Measurements from ENCODE around the gene IL6R. TPM values are rescaled to one million over a fixed set of nuclear protein-coding genes. Genes with fewer than 3 reads are reported as not detected.
A peak's percentile ranks its signal among the peaks of the same experiment; 100 is the strongest.
"Not testable (repeated sequence)": the region's sequence is repeated elsewhere in the genome, so short reads cannot be mapped to it uniquely, and the experiment has no call there.

IL6R gene
- total RNA-seq: under 1 TPM; 0.16 to 0.53 TPM

- ChIA-PET CTCF (interaction anchor here (0.7 to 3.8 kb wide), 7 partner anchors 13 to 74 kb away, joined by 3 to 21 read pairs (median 5); no protein-coding TSS in a partner anchor), POLR2A (no interaction called here)
- Mint-ChIP-seq H3K27ac (peak within 1 kb of the TSS; percentile 39), H3K9me3 (ENCODE audit: insufficient read depth) (no peaks in the 10 kb centered on the region), H3K27me3 (ENCODE audit: low read depth) (peaks cover 33% of the 10 kb centered on the region), H3K4me1 (ENCODE audit: low read depth) (peaks cover 78% of the 10 kb centered on the region), H3K36me3 (ENCODE audit: low read depth) (no peaks in the 10 kb centered on the region), H3K4me3 (peak within 1 kb of the TSS; percentile 57)
- DNase-seq (peak; percentile 72), ATAC-seq (peak; percentile 66)
These were observed at the start of gene IL6R for GRCh38 chr1:154404984-154405746. Gene IL6R (plus strand): TSS chr1:154405343. CDS start chr1:154405630, 287 bp downstream.

DNA sequence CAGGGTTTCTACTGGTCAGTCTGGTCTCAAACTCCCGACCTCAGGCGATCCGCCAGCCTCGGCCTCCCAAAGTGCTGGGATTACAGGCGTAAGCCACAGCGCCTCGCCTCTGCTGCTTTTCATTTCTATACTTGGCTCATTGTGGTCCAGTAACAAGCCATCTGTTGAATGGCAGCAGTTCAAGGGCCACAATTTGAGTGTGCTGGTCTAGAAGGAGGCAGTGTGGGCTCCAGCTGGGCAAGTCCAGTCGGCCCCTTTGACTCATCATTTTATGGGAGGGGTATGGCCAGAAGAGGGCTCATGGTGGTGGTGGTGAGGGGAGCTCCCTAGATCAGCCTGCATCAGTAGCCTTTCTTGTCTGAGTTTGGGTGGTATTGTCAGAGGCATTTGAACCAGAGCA, 46.6 kb upstream of the IL6R start:
- H3K9me3 Mint-ChIP-seq (ENCODE audit: insufficient read depth): no peaks in the 10 kb centered on the region
- peaks cover 6% of the 10 kb centered on the region for H3K4me1 Mint-ChIP-seq (ENCODE audit: low read depth)
- ATAC-seq (no peak), DNase-seq (no peak)
- peaks cover 18% of the 10 kb centered on the region for H3K27me3 Mint-ChIP-seq (ENCODE audit: low read depth)
- ChIA-PET CTCF (no interaction called here), POLR2A (no interaction called here)
- H3K36me3 Mint-ChIP-seq (ENCODE audit: low read depth): no peaks in the 10 kb centered on the region
- H3K4me3 Mint-ChIP-seq: no peak overlapping the region
- H3K27ac Mint-ChIP-seq: no peak overlapping the region

DNA sequence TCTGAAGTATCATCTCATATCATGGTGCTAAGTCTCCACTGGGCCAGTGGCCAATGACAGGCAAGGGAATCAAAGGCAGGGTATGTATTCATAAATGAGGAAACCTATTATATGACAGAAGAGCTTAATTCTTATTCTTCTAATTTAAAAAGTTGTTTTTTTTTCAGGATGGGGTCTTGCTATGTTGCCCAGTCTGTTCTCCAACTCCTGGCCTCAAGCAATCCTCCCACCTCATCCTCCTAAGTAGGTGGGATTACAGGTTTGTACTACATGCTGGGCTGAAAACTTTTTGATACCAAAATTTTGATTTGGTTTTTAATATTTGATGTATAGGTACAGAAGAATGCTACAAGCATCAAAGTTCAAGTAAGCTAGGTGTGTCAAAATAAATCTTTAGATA, 44.9 kb upstream of the IL6R start:
- ChIA-PET CTCF (no interaction called here), POLR2A (no interaction called here)
- Mint-ChIP-seq H3K27me3 (ENCODE audit: low read depth) (peaks cover 5% of the 10 kb centered on the region), H3K9me3 (ENCODE audit: insufficient read depth) (no peaks in the 10 kb centered on the region), H3K4me1 (ENCODE audit: low read depth) (no peaks in the 10 kb centered on the region), H3K4me3 (no peak overlapping the region), H3K27ac (no peak overlapping the region), H3K36me3 (ENCODE audit: low read depth) (no peaks in the 10 kb centered on the region)
- ATAC-seq (no peak), DNase-seq (no peak)

DNA sequence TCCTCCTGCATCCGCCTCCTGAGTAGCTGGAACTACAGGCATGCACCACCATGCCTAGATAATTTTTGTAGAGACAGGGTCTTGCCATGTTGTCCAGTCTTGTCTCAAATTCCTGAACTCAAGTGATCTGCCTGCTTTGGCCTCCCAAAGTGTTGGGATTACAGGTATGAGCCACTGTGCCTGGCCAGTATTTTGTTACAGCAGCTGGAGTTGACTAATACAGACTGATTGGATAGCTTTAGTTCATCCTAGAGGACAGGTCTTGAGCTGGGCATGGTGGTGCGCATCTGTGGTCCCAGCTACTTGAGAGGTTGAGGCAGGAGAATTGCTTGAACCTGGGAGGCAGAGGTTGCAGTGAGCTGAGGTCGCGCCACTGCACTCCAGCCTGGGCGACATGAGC, 44.3 kb upstream of the IL6R start:
- DNase-seq; H3K4me3 Mint-ChIP-seq; H3K27me3 Mint-ChIP-seq (ENCODE audit: low read depth); H3K27ac Mint-ChIP-seq; H3K36me3 Mint-ChIP-seq (ENCODE audit: low read depth); ATAC-seq; POLR2A ChIA-PET; H3K4me1 Mint-ChIP-seq (ENCODE audit: low read depth); H3K9me3 Mint-ChIP-seq (ENCODE audit: insufficient read depth): not testable (repeated sequence)
- CTCF ChIA-PET: interaction anchor here (0.8 to 1.1 kb wide), 2 partner anchors 18 to 35 kb away, joined by 3 to 4 read pairs; no protein-coding TSS in a partner anchor

DNA sequence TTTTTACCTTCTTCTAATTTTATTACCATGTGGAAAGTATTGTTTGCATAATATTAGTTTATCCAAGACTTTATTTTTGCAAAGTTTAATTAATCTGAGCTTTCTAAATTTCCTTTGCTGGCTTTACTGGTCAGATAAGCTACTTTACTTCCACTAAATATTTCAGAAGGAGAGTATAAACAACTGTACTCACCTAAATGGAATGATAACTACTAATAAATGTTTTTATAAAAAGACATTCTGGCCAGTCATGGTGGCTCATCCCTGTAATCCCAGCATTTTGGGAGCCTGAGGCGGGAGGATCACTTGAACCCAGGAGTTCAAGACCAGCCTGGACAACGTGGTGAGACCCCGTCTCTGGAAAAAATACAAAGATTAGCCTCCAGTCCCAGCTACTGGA, 43.8 kb upstream of the IL6R start:
- ATAC-seq (no peak), DNase-seq (no peak)
- Mint-ChIP-seq H3K4me1 (ENCODE audit: low read depth) (no peaks in the 10 kb centered on the region), H3K27ac (no peak overlapping the region), H3K36me3 (ENCODE audit: low read depth) (no peaks in the 10 kb centered on the region), H3K9me3 (ENCODE audit: insufficient read depth) (no peaks in the 10 kb centered on the region), H3K4me3 (no peak overlapping the region), H3K27me3 (ENCODE audit: low read depth) (peaks cover 5% of the 10 kb centered on the region)
- POLR2A ChIA-PET: no interaction called here
- CTCF ChIA-PET: interaction anchor here (0.7 to 1.1 kb wide), 4 partner anchors 16 to 35 kb away, joined by 3 to 4 read pairs (median 3); no protein-coding TSS in a partner anchor

DNA sequence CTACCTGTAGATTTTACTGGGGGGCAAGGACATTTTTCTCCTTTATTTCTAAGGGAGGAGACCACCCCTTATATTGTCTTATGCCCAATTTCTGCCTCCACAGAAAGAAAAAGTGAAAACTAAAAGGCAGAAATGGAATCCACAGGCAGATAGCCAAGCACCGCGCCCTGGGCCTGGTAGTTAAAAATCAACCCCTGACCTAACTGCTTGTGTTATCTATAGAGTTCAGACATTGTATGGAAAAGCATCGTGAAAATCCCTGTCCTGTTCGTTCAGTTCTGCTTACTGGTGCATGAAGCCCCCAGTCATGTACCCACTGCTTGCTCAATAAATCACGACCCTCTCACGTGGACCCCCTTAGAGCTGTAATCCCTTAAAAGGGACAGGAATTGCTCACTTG, 33.7 kb upstream of the IL6R start:
- POLR2A ChIA-PET: no interaction called here
- no peak for ATAC-seq
- Mint-ChIP-seq H3K27me3 (ENCODE audit: low read depth) (no peaks in the 10 kb centered on the region), H3K4me3 (no peak overlapping the region), H3K27ac (no peak overlapping the region), H3K36me3 (ENCODE audit: low read depth) (no peaks in the 10 kb centered on the region), H3K4me1 (ENCODE audit: low read depth) (peaks cover 8% of the 10 kb centered on the region), H3K9me3 (ENCODE audit: insufficient read depth) (no peaks in the 10 kb centered on the region)
- DNase-seq: no peak
- CTCF ChIA-PET: no interaction called here

DNA sequence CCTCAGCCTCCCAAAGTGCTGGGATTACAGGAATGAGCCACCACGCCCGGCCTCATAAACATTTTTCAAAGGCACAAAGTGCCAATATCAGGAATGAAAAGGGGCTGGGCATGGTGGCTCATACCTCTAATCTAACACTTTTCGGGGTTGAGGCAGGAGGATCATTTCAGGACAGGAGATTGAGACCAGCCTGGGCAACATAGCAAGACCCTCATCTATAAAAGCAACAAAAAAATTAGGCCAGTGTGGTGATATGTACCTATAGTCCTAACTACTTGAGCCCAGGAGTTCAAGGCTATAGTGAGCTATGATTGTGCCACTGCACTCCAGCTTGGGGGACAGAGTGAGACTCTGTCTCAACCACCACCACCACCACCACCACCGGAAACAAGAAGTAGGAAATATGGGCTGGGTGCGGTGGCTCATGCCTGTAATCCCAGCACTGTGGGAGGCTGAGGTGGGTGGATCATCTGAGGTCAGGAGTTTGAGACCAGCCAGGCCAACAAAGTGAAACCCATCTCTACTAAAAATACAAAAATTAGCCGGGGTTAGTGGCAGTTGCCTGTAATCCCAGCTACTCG, 31.3 kb upstream of the IL6R start:
- H3K4me3 Mint-ChIP-seq; H3K4me1 Mint-ChIP-seq (ENCODE audit: low read depth); H3K27me3 Mint-ChIP-seq (ENCODE audit: low read depth); POLR2A ChIA-PET; H3K36me3 Mint-ChIP-seq (ENCODE audit: low read depth); H3K27ac Mint-ChIP-seq; H3K9me3 Mint-ChIP-seq (ENCODE audit: insufficient read depth): not testable (repeated sequence)
- CTCF ChIA-PET: interaction anchor here (1.5 kb wide), 1 partner anchor 39 kb away, joined by 3 read pairs; no protein-coding TSS in a partner anchor
- ATAC-seq: peak; percentile 36
- DNase-seq: peak; percentile 27

DNA sequence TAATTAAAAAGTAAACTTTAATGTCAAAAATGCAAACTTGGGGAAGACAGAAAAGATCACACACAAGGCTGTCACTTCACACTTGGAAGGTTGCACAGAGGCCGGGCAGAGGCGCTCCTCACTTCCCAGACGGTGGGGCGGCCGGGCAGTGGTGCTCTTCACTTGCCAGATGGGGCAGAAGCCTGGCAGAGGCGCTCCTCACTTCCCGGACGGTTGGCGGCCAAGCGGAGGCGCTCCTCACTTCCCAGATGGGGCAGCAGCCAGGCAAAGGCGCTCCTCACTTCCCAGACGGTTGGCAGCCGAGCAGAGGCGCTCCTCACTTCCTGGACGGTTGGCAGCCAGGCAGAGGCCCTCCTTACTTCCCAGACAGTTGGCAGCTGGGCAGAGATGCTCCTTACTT, 25.8 kb upstream of the IL6R start:
- CTCF ChIA-PET: no interaction called here
- POLR2A ChIA-PET: no interaction called here
- Mint-ChIP-seq H3K4me3 (no peak overlapping the region), H3K27ac (no peak overlapping the region), H3K4me1 (ENCODE audit: low read depth) (peaks cover 2% of the 10 kb centered on the region), H3K9me3 (ENCODE audit: insufficient read depth) (no peaks in the 10 kb centered on the region), H3K36me3 (ENCODE audit: low read depth) (no peaks in the 10 kb centered on the region), H3K27me3 (ENCODE audit: low read depth) (no peaks in the 10 kb centered on the region)
- DNase-seq (no peak), ATAC-seq (no peak)

DNA sequence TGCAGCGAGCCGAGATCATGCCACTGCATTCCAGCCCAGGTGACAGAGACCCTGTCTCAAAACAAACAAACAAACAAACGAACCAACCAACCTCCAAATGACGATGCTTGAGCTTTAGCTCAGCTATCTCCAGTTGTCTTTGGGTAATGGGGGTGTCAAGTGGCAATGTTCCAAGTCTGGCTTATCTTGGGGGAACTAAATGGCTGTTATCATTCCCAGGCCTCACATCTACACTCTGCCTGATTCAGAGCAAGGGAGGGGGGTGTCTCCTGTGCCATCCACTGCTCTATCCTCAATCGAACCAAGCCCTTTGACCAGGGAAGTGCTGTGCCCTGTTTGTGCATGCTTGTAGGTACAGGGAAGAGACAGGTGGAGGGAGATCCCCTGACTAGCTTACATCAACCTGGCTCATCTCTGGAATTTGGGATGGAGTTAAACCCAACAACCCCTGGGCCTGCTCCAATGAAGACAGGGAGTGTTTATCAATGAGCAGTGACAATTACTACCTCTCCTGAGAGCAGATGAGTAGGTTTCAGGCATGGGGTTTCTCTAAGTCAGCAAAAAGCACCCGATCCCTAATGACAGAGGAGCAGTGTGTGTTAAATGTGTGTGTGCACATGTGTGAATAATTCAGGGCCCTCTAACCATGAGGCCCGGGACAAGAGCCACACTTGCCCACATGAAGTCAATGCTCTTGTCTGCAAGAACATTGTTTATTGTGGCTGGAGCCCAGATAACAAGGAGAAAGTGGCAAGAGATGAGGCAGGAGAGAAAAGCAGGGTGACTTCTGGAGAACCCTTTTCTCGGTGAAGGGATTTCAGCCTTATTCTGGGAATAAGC, 20.3 kb upstream of the IL6R start:
- DNase-seq: no peak
- POLR2A ChIA-PET: interaction anchor here (0.7 to 2.2 kb wide), 3 partner anchors 19 to 165 kb away, joined by 3 to 12 read pairs (median 6); partner anchors contain the start of gene UBAP2L
- Mint-ChIP-seq H3K4me3 (no peak overlapping the region), H3K27ac (peak overlapping the region; percentile 88), H3K27me3 (ENCODE audit: low read depth) (no peaks in the 10 kb centered on the region), H3K4me1 (ENCODE audit: low read depth) (peaks cover 24% of the 10 kb centered on the region), H3K9me3 (ENCODE audit: insufficient read depth) (peaks cover 7% of the 10 kb centered on the region), H3K36me3 (ENCODE audit: low read depth) (peaks cover 5% of the 10 kb centered on the region)
- ATAC-seq: no peak
- CTCF ChIA-PET: interaction anchor here (1.2 to 3.2 kb wide), 3 partner anchors 49 to 788 kb away, joined by 4 to 18 read pairs (median 4); partner anchors contain the start of gene KRTCAP2

DNA sequence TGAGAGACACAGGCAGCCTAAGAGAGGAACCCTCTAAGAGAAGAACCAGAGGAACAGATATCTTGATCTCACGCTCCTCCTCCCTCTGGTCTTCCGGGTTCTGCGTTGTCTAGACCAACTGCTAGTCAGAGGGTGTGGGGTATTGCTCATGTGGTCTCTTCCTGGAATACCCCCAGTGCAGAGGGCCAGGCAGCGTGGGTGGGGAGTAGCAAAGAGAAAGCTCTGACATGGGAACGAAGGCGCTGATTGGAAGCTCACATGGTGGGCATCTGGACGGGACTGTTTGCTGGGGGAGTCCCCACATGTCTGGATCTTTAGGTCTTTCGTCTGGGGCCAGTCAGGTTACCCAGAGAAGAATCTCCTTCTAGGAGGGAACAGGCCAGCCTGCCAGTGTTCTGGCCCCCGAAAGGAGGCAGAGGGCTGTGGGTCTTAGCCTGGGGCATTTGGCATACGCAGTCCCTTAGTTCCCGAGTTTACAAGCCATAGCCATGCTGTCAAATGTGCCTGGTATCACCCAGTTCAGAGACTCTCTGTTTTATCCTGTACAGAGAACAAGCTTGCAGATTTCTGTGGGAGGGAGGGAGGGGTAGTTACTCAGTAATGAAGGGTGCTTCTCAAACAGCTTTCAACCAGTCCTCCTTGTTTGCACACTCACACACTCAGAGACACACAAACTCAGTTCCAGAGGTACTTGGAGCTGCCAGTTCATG, 18.3 kb upstream of the IL6R start:
- POLR2A ChIA-PET: interaction anchor here (0.6 to 2.2 kb wide), 10 partner anchors 11 to 167 kb away, joined by 3 to 12 read pairs (median 4); partner anchors contain the start of gene UBAP2L
- CTCF ChIA-PET: interaction anchor here (0.6 to 3.2 kb wide), 6 partner anchors 16 to 1861 kb away, joined by 3 to 18 read pairs (median 4); partner anchors contain the start of genes KRTCAP2 and PAQR6

DNA sequence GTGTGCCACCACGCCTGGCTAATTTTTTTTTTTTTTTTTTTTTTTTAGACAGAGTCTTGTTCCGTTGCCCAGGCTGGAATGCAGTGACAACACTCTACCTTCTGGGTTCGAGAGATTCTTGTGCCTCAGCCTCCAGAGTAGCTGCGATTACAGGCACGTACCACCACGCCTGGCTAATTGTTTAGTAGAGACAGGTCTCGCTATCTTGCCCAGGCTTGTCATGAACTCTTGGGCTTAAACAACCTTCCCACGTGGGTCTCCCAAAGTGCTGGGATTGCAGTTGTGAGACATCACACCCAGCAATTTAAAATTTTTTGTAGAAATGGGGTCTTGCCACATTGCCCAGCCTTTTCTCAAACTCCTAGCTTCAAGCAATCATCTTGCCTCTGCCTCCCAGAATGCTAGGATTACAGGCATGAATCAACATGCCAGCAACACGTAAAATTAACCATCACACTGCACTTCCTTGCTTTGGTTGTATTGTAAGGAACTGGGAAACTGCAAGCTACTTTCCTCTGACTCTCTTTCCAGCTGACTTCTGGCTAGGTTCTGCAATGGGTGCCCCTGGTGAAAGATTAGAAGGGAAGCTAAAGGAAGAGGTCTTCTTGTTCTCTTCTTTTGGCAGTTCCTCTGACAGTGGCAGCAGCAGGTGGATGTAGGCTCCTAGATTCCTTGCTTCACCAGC, 13.9 kb upstream of the IL6R start:
- H3K4me3 Mint-ChIP-seq: no peak overlapping the region
- POLR2A ChIA-PET: no interaction called here
- no peaks in the 10 kb centered on the region for H3K9me3 Mint-ChIP-seq (ENCODE audit: insufficient read depth)
- DNase-seq (no peak), ATAC-seq (no peak)
- CTCF ChIA-PET: no interaction called here
- H3K4me1 Mint-ChIP-seq (ENCODE audit: low read depth): peaks cover 10% of the 10 kb centered on the region
- peaks cover 8% of the 10 kb centered on the region for H3K27me3 Mint-ChIP-seq (ENCODE audit: low read depth)
- H3K36me3 Mint-ChIP-seq (ENCODE audit: low read depth): peaks cover 2% of the 10 kb centered on the region
- no peak overlapping the region for H3K27ac Mint-ChIP-seq

More for the DNA sequence above, 18.3 kb upstream of the IL6R start:
- DNase-seq: peak; percentile 55
- Mint-ChIP-seq H3K27ac (peak overlapping the region; percentile 88), H3K36me3 (ENCODE audit: low read depth) (peaks cover 5% of the 10 kb centered on the region), H3K4me3 (peak overlapping the region; percentile 51), H3K4me1 (ENCODE audit: low read depth) (peaks cover 26% of the 10 kb centered on the region), H3K9me3 (ENCODE audit: insufficient read depth) (peaks cover 7% of the 10 kb centered on the region), H3K27me3 (ENCODE audit: low read depth) (peaks cover 3% of the 10 kb centered on the region)
- peak; percentile 91 for ATAC-seq

Data from activated CD8-positive, alpha-beta T cell treated with anti-CD3 and anti-CD28 coated beads, Interleukin-2, amount 10 ng/mL, durations not matched to agents 7 days and 5 days (primary cell).